IPS-15b (cell line): ENCODE measurements around the gene DPH3.

Experiments used
- H3K27me3 ChIP-seq: one replicate; pipeline ENCODE4 v1.6.1; 2013; ENCODE audit warnings: low read length; ENCODE audit not compliant: control insufficient read depth, insufficient read depth
- H3K36me3 ChIP-seq: one replicate; pipeline ENCODE4 v1.6.1; 2013; ENCODE audit warnings: low read length; ENCODE audit not compliant: control insufficient read depth, insufficient read depth
- H3K4me1 ChIP-seq: one replicate; pipeline ENCODE4 v1.6.1; 2013; ENCODE audit warnings: mild to moderate bottlenecking, low read length; ENCODE audit not compliant: control insufficient read depth, insufficient read depth
- H3K4me3 ChIP-seq: one replicate; pipeline ENCODE4 v1.5.1; 2013; ENCODE audit warnings: low read depth, low read length
- H3K9ac ChIP-seq: one replicate; pipeline ENCODE4 v1.6.1; 2013; ENCODE audit warnings: low read depth, mild to moderate bottlenecking, low read length
- H3K9me3 ChIP-seq: one replicate; pipeline ENCODE4 v1.6.1; 2013; ENCODE audit warnings: mild to moderate bottlenecking, low read length; ENCODE audit not compliant: control insufficient read depth, insufficient read depth

Gene DPH3

GRCh38 chr3:16302082-16302631, 37.4 kb upstream of the DPH3 start:
- Histone ChIP-seq H3K4me3 (no peak overlapping the region), H3K4me1 (peaks cover 27% of the 10 kb centered on the region), H3K9ac (no peak overlapping the region), H3K27me3 (no peaks in the 10 kb centered on the region), H3K9me3 (no peaks in the 10 kb centered on the region), H3K36me3 (peaks cover 4% of the 10 kb centered on the region)

- H3K4me3 ChIP-seq: no peak overlapping the region
- H3K9me3 ChIP-seq: no peaks in the 10 kb centered on the region
- H3K4me1 ChIP-seq: peaks cover 27% of the 10 kb centered on the region
- H3K9ac ChIP-seq: no peak overlapping the region
- no peaks in the 10 kb centered on the region for H3K27me3 ChIP-seq
- H3K36me3 ChIP-seq: peaks cover 4% of the 10 kb centered on the region
Measured at GRCh38 chr3:16301507-16301906, 36.8 kb upstream of the DPH3 start.

GRCh38 chr3:16300881-16301359, 36.2 kb upstream of the DPH3 start:
- Histone ChIP-seq H3K27me3 (no peaks in the 10 kb centered on the region), H3K9me3 (no peaks in the 10 kb centered on the region), H3K36me3 (peaks cover 5% of the 10 kb centered on the region), H3K9ac (no peak overlapping the region), H3K4me1 (peaks cover 27% of the 10 kb centered on the region), H3K4me3 (no peak overlapping the region)

- Histone ChIP-seq H3K4me3 (no peak overlapping the region), H3K27me3 (no peaks in the 10 kb centered on the region), H3K36me3 (peaks cover 9% of the 10 kb centered on the region), H3K9me3 (no peaks in the 10 kb centered on the region), H3K9ac (no peak overlapping the region), H3K4me1 (peaks cover 27% of the 10 kb centered on the region)
Measured at GRCh38 chr3:16300307-16300706, 35.6 kb upstream of the DPH3 start.

- no peak overlapping the region for H3K9ac ChIP-seq
- H3K4me3 ChIP-seq: no peak overlapping the region
- no peaks in the 10 kb centered on the region for H3K27me3 ChIP-seq
- H3K4me1 ChIP-seq: peaks cover 27% of the 10 kb centered on the region
- H3K36me3 ChIP-seq: peaks cover 5% of the 10 kb centered on the region
- no peaks in the 10 kb centered on the region for H3K9me3 ChIP-seq
Measured at GRCh38 chr3:16299746-16300145, 35.0 kb upstream of the DPH3 start.

- Histone ChIP-seq H3K36me3 (peaks cover 5% of the 10 kb centered on the region), H3K9ac (no peak overlapping the region), H3K4me3 (no peak overlapping the region), H3K27me3 (no peaks in the 10 kb centered on the region), H3K4me1 (peaks cover 27% of the 10 kb centered on the region), H3K9me3 (no peaks in the 10 kb centered on the region)
Measured at GRCh38 chr3:16298891-16299290, 34.1 kb upstream of the DPH3 start.

GRCh38 chr3:16297997-16298885, 33.5 kb upstream of the DPH3 start:
- Histone ChIP-seq H3K4me3 (no peak overlapping the region), H3K36me3 (peaks cover 5% of the 10 kb centered on the region), H3K4me1 (peaks cover 23% of the 10 kb centered on the region), H3K27me3 (no peaks in the 10 kb centered on the region), H3K9me3 (no peaks in the 10 kb centered on the region), H3K9ac (no peak overlapping the region)

GRCh38 chr3:16295298-16295890, 30.7 kb upstream of the DPH3 start:
- Histone ChIP-seq H3K4me1 (no peaks in the 10 kb centered on the region), H3K4me3 (no peak overlapping the region), H3K27me3 (no peaks in the 10 kb centered on the region), H3K36me3 (peaks cover 5% of the 10 kb centered on the region), H3K9me3 (no peaks in the 10 kb centered on the region), H3K9ac (no peak overlapping the region)

- Histone ChIP-seq H3K4me1 (no peaks in the 10 kb centered on the region), H3K9ac (no peak overlapping the region), H3K36me3 (peaks cover 5% of the 10 kb centered on the region), H3K4me3 (no peak overlapping the region), H3K27me3 (no peaks in the 10 kb centered on the region), H3K9me3 (no peaks in the 10 kb centered on the region)
Measured at GRCh38 chr3:16294844-16295243, 30.1 kb upstream of the DPH3 start.

- Histone ChIP-seq H3K4me1 (no peaks in the 10 kb centered on the region), H3K36me3 (peaks cover 3% of the 10 kb centered on the region), H3K9me3 (no peaks in the 10 kb centered on the region), H3K4me3 (no peak overlapping the region), H3K9ac (no peak overlapping the region), H3K27me3 (no peaks in the 10 kb centered on the region)
Measured at GRCh38 chr3:16290827-16291196, 26.1 kb upstream of the DPH3 start.

GRCh38 chr3:16290007-16290826, 25.5 kb upstream of the DPH3 start:
- no peak overlapping the region for H3K4me3 ChIP-seq

More at GRCh38 chr3:16290007-16290826, 25.5 kb upstream of the DPH3 start:
- H3K27me3 ChIP-seq: no peaks in the 10 kb centered on the region
- no peak overlapping the region for H3K9ac ChIP-seq
- H3K9me3 ChIP-seq: no peaks in the 10 kb centered on the region
- no peaks in the 10 kb centered on the region for H3K36me3 ChIP-seq
- H3K4me1 ChIP-seq: no peaks in the 10 kb centered on the region
